Esophagus mucosa (tissue), 1 donor: ENCODE measurements around the gene CAPN9. TPM values are rescaled to one million over a fixed set of nuclear protein-coding genes. Genes with fewer than 3 reads are reported as not detected.
"Not testable (repeated sequence)": the region's sequence is repeated elsewhere in the genome, so short reads cannot be mapped to it uniquely, and the experiment has no call there.

ENCODE experiments used
- ATAC-seq: fragments of 200-7000 bp; cut with Tn5 transposase; one replicate; pipeline ENCODE4 v1.9.1; 2020
- total RNA-seq: library from RNA; stranded (reverse); gene quantifications from one replicate; pipeline ENCODE4 v1.2.4, GENCODE V29; 2023
- donor health status: DM: yes; HTN: yes; CAD: no.

The CAPN9 gene
- total RNA-seq, 1 donor from 2014 or later = not detected

DNA sequence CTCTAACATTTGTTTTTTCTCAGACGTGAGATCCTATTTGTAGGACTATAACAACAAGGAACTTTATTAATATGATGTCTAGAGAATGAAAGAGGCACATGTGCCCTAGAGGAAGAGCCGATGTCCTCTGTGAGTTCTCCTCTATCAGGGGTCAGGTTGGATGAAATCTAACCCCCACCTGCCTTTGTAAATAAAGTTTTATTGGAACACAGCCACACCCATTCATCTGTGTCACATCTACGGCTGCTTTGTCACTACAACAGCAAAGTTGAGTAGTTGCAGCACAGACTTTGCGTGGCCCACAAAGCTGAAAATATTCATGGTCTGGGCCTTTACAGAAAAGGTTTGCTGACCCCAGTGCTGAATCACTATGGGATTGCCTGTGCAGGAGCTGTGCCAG is 571 bp upstream of the CAPN9 start:
- no peak for ATAC-seq

DNA sequence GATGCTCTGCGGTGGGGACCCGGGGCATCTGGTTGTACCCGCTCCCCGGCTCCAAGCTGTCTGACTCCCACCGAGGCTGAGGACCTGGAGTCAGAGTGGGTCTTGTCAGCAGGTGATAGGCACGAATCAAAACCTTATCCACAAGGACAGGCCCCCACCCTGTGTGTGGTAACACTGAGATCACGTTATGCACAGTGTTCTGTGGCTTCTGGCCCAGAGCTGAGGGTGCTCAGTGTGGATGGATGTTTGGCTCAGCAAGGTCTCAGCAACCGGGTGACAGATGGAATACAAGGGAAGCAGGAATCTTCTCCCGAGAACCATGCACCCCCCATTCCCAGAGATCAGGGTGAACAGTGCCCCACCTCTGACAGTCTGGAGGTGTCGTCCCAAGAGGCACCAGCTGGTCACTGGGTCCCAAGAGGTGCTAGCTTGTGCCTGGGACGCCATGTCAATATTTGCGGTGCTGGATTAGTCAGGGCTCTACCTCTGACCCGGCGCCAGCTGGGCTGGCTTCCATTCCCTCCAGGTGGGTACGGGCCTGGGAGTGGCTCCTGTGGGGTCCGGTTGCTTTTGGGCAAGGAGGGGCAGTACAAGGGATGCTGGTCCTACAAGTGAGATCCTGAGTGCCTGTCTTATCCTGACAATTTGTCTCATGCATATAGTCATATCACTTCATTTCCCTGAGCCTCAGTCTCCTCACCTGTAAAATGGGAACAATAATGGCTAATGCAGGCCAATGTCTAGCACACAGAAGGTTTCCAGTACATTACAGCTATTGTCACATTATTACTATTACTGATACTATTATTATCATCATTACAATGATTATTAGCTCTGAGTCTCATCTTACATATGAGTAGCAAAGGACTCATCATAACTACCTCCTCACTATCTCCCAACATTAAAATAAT is 957 bp downstream of the CAPN9 start:
- no peak for ATAC-seq

DNA sequence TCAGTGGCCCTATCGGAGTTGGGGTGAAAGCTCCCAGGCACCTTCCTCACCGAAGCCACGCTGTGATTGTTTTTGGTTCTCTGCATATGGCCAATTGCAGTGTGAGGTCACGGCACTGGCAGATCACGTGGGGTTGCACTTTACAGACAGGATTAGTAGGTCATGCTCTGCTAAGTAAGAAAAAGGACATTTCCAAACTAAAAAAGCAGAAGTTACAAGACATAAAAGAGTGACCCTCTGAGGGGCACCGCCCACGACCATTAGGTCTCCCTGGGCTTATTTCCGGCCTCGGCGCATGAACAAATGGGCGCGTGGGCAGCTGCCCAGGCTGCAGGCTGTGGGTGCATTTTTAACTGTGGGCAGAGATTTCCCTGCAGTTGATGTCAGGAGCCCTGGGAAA is 2.0 kb downstream of the CAPN9 start:
- ATAC-seq = no peak

DNA sequence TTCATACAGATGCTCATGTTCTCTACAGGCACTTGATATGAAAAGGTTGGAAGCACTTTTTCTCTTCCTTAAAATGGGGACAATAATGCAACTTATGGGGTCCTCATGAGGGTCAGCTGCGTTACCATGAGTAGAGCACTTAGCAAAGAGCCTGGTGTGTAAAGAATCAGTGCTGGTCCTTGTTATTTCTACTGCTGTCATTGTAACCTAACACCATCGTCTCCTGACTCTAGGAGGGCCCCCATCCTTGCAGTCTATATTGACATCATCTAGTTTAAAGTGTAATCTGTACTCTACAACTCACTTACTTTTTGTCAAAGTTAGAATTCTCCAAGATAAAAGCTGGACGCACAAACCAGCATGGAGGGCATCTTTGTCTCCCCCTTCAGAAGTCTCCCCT is 2.4 kb downstream of the CAPN9 start:
- ATAC-seq = no peak

DNA sequence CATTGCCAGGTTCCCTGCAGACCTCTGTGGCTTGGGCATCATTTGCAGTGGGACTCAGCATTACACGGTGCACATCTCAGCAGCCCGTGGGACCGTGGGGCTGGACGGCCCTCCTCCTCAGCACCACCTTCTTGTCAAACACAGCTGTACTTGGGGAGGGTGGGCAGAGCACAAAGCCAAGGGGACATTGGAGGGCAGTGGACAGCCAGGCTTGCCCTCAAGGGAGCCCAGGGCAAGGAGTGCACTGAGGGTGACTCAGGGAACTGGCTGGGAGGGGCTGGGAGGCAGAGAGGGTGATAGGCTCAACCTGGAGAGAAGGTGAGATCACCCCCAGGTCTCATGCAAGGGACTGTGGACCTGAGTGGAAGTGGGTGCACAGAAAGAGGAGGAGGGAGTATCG is 3.4 kb downstream of the CAPN9 start:
- ATAC-seq = no peak

DNA sequence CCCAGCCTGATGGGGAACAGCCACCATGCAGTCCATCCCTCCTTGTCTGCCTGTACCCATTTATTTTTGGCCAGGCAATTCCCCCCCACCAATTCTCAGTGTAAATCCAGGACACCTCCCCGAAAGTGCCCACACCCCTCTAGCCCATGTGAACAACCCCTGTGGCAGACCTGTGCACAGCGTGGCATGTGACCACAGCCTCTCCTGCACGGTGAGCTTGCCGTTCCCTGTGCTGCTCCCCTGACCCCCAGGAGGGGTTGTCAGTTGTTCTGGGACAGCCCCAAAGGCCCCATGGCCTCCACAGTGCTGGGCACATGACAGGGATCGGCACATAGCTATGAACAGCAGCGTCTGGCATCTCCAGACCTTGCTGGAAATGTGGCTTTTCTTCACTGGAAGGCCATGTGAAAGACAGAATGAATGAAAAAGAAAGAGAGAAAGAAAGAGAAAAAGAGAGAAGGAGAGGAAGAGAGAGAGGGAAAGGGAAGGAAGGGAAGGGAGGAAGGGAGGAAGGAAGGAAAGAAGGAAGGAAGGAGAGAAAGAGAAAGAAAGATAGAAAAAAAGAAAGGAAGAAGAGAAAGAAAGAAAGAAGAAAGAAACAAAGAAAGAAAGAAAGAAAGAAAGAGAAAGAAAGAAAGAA is 3.9 kb downstream of the CAPN9 start:
- no peak for ATAC-seq

DNA sequence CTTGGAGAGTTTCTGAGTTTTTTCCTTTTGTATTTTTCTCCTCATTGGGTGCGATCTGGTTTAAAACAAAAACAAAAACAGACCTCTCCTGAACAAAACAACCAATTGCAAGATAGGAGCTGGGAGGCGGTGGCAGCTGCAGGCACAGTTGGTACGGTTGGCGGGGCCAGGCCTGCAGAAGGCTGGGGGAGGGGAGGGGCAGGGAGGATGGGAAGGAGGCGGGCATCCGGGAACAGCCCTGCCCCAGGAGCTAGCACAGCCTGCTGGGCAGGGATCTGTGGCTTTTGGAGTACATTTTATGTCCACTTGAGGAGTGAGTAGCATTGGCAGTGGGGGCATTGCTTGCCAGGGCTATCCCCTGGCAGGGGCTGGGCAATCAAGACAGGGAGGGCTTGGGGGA is 5.2 kb downstream of the CAPN9 start:
- no peak for ATAC-seq

DNA sequence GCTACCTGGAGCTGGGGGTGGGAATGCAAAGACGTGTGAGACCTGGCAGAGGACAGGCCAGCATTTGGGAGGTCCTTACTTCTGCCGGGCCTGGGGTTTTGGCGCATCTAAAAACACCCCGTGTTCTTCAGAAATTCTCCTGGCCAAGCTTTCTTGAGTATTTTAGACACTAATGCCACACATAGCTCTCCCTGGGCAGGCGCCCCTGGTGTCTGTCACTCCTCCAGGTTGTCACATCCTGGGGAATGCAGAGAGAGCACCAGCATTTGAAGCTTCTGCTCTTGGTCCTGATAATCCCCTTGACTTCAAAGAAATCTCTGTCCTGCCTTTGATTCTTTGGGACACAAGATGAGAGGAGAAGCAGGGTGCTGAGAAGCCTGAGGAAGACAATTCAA is 6.0 kb downstream of the CAPN9 start:
- ATAC-seq = no peak

DNA sequence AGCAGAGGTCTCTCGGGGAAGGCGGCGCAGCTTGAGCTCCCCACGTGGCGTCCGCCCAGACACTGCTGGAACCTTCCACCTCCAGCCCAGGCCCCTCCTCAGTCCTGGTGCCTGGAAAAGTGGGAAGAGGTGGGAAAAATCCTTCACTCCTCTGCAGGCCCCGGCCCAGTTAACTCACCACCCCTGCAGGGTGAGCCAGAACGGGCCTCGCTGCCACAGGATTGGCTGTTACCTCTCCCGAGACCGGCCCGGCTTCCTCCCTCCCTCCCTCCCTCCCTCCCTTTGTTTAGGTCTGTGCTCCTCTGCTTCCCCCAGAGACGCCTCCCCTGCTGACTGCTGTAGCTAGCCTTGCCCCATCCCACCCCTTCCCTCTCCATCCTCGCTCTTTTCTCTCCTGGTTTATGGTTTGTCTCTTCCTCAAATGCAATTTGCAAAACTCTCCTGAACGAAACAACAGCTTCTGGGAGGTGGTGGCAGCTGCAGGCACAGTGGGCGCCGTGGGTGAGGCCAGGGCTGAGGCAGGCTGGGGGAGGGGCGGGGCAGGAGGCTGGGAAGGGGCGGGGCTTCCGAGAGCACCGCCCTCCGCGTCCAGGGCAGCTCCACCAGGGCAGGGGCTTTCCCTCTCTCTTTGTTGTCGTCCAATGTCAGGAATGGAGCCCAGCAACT is 6.5 kb downstream of the CAPN9 start:
- peak; percentile 72 for ATAC-seq

DNA sequence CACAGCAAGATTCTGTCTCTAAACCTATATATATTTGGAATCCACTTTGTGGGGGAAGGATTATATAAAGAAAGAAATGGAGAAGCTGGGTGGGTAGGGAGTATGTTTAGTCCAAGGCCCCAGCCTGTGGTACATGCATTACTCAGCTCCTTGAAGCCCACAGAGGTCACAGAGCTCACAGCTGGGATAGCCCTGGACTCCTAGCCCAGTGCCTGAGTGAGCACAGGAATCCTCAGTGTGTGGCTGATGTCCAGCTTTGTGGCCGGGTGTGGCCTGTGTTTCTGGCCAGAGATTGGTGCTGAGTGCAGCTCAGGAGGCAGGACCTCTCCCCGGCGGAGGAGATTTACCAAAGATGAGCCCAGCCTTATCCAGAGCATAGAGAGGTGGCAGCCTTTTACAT is 7.6 kb downstream of the CAPN9 start:
- ATAC-seq = no peak

DNA sequence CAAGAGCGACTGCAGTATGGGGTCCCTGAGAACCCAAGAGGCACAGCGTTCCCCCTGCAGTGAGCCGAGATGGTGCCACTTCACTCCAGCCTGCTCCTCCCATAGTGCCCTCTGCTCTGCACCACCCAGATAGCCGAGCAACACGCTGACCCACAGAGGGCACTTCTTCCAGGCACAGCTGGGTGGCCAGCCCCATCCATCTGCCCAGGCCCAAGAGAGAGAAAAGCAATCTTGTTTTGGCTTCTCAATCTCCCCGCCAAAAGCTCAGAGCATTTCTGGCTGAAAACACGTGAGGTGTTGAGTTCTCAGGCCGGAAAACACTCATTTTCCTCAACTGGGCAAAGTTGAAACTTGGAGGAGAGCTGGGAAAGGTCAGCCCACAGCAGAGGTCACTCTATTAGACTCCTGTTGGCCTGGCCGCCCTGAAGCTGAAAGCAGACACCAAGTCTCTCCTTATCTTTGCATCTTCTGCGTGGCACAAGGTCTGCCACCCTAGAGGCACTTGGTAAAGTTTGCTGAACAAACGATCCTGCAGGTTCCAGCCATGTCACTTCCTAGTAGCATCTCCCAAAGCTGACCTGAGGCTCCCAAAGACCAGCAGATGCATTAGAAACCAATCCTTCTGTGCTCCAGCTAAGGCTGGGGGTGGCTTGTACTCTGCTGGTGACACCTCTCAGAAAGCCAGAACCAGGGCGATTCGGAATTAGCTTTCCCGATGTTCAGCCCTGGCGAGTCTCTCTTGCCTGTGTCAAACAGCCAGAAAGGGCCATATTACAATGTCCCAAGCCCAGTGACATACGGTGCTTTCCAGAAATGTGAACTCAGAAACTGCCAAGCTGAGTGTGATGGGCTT is 10.9 kb downstream of the CAPN9 start:
- no peak for ATAC-seq

DNA sequence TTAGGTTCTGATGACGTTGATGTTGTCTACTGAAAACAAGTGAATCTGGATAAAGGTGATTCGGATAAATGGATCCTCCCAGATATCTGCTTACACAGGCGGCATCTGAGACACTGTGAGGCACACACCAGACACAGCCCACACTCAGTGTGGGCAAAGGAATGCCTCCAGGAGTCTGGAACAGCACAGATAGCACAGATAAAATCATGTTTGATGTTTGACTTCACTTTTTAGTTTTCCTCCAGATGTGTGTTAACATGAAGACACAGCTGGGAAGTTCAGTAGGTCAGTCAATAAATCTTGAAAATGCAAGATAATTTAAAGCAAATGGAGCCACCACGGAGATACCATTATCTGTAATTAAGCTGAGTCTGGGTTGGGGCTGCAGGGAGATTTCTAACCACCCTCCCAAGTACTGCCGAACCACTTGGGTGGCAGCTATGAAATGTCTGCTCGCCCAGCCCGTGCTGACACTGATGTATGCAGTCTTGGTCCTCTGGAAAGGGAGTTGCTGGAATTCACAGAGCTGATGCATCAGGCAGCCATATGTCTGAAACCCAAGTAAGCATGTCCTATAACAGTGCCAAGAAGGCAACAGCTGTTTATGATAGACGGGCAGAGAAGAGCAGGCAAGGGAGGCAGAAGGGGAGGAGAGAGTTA is 11.7 kb downstream of the CAPN9 start:
- no peak for ATAC-seq

DNA sequence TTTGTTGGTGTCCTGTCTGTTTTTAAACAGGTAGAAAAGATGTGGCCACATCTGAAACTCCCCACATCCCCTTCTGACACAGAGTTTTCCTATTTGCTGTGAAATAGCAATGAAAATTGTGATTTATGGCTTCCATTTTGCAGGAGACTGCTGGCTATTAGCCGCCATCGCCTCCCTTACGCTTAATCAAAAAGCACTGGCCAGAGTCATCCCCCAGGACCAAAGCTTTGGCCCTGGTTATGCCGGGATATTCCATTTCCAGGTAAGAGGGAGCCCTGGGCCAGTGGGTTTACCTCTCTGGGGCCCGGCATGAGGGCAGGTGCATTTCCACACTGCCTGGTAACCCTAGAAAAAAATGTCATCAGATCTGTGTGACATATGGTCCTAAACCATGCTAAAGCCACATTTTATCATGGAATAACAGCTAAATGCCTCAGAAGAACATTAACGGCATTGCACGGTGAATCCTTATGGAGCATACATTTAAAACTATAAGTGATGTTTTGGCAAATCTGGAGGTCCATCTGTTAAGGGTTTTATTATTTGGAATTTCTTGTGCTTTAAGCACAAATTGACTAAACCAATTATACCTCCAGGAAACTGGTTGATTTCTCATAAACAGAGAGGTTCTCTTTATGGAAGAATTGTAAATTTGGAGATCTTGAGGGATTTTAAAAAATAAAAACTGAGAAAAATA is 12.3 kb downstream of the CAPN9 start:
- no peak for ATAC-seq

DNA sequence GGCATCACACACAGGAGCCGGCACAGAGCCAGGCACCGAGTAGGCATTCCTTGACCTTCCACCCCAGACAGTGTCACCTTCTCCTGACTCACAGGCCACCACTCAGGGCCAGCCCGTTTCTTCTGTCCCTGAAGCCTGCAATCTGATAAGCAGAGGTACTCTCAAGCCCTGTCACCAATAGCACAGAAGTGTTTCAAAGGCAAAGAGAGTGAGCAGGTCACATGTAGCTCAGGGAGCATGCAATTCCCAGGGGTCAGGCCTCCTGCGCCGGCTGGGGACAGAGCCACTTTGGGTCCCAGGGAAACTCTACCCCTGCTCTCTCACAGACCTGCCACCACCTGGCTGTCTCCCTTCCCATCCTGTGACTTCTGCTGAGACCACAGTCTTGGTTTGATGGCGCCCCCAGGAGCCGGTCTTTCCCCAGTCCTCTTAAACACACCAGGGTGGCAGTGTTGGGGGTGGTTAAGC is 13.2 kb downstream of the CAPN9 start:
- no peak for ATAC-seq

DNA sequence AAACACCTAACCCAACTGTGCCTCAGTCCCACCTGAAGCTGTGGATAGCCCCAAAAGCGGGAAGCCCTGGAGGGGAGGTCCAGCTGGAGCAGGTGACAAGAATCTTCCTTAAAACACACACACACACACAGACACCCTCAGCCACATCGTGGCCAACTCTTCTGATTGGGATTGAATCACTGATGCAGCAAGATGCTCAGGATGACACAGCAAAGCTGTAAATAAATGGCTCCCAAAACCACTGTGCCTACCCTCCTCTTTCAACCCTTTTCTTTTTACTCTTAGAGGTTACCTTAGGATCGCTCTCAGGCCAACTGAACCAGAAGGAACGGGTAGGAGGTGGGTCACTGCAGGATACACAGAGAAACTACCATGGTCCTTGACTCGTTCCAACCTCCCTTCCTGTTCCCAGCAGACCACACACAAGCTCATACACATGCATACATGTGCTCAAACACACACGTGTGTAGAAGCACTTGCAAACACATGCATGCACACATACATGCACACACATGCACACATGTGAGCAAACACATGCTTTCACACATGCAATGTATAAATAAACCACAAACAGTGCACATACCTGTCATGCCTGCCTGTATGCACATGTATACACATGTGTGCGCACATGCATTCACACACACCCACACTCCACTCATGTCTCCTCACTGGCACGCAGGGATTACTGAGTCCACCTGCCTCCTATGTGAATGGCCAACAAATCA is 14.4 kb downstream of the CAPN9 start:
- no peak for ATAC-seq

DNA sequence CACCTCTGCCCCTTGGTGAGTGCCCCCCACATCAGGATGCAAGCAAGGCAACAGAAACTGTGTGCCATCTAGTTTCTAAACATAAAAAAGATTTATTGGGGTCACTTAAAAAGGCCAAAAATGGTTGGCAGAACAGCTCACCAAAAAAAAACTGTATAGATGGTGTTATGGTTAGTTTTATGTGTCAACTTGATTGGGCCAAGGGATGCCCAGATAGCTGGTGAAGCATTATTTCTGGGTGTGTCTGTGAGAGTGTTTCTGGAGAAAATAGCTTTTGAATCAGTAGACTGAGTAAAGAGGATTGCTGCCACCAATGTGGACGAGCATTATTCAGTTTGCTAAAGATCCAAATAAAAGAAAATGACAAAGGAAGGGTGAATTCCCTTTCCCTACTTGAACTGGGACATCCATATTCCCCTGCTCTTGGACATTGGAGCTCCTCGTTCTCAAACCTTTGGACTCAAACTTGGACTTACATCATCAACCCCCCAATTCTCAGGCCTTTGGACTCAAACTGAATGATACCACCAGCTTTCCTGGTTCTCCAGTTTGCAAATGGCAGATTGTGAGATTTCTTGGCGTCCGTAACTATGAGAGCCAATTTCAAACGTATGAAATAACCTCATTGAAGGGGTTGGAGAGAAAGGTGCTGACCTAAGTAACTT is 16.9 kb downstream of the CAPN9 start:
- ATAC-seq = no peak

DNA sequence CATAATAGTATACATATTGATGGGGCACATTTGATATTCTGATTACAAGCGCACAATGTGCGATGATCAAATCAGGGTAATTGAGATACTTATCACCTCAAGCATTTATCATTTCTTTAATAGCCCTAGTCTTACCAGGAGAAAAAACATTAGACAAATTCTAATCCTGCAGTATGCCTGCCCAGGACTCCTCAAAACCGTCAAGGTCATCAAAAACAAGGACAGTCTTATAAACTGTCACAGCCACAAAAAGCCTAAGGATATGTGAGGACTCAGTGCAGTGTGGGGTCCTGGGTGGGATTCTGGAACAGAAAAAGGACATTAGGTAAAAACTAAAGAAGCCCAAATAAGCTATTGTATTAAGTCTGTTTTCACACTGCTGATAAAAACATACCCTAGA is 19.1 kb downstream of the CAPN9 start:
- ATAC-seq = no peak

DNA sequence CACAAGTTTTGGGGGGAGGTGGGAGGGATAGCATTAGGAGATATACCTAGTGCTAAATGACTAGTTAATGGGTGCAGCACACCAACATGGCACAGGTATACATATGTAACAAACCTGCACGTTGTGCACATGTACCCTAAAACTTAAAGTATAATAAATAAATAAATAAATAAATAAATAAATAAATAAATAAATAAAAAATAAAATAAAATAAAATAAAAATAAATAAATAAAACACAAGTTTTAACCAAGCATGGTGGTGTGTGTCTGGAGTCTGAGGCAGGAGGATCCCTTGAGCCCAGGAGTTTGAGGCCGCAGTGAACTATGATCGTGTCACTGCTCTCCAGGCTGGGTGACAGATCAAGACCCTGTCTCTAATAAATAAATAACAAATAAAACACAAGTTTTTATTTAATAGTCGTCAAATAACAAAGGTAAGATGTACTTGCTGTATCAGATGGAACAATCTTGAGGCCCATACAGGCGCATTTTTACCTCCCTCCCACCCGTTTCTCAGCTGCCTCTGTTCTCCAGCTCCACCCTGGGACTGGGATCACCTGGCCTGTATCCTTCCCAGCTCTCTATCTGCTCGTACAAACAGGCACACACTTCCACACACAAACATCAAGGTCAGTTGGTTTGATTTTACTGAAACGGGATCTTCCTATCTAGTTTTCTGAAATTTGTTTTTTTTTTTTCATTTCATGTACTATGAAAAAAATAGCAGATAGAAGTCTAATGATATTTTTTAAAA is 20.8 kb downstream of the CAPN9 start:
- ATAC-seq = not testable (repeated sequence)

DNA sequence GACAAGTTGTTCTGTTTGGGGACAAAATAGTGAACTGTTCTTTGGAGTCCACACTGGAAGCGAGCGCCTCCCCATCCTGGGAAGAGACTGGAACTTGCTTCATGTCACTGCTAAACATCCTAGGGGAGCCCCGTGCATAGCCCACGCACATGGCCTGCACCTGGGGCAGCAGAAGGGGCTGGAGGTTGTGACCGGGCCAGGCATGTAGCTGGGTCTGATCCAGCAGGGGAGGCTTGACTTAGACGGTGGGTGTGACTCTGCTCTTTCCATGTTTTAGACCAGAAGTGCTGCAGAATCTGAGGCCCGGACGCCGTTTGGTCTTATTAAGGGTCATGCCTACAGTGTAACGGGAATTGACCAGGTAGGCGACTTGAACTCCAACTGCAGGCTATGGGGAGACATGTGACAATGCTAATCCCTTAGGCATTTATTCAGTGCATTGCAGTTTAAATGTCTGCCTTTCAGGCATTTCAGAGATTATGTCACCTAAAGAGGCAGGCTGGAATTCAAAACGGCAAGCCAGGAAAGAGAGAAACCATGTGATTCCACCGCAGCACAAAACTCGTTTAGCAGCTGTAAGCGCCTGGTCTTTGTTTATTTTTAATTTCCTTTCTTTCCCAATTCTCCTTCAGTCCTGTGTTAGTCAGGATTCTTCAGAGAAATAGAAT is 21.8 kb downstream of the CAPN9 start:
- peak; percentile 46 for ATAC-seq
